Astrocyte of the cerebellum (primary cell): Measurements from ENCODE around the gene SEMA4D.

Experiments
- DNase-seq: peaks from one replicate; pipeline ENCODE4 v3.0.0-alpha.2; 2011; ENCODE audit warnings: low read depth
- H3K4me3 ChIP-seq: 2 replicates; pipeline ENCODE4 v1.5.1; 2011; ENCODE audit warnings: mild to moderate bottlenecking, low read depth, low read length, moderate library complexity
- CTCF ChIP-seq: IDR thresholded peaks from 2 replicates; pipeline ENCODE4 v1.5.1; 2012; ENCODE audit warnings: low read length, low read depth, moderate library complexity, mild to moderate bottlenecking; ENCODE audit errors: missing control alignments
- in situ Hi-C: cut with HindIII; loops from 2 replicates; pipeline ENCODE4 v1.10.0; 2017; ENCODE audit warnings: low sequenced_read_pairs

SEMA4D gene

GRCh38 chr9:89432986-89433530, 64.9 kb downstream of the SEMA4D start:
- no peak for TF ChIP-seq CTCF
- no peak overlapping the region for H3K4me3 ChIP-seq
- no peak for DNase-seq
- in situ Hi-C loops, result loop anchor here (5.0 kb wide), 1 partner anchor 64 kb away; the partner anchor contains the start of gene SEMA4D

- no peak for DNase-seq
- no peak overlapping the region for H3K4me3 ChIP-seq
- in situ Hi-C loops, result loop anchor here (5.0 kb wide), 1 partner anchor 65 kb away; the partner anchor contains the start of gene SEMA4D
- no peak for TF ChIP-seq CTCF
Measured at GRCh38 chr9:89431930-89432725, 65.8 kb downstream of the SEMA4D start.

- in situ Hi-C loops, result loop anchor here (5.0 kb wide), 1 partner anchor 66 kb away; the partner anchor contains the start of gene SEMA4D
- no peak overlapping the region for H3K4me3 ChIP-seq
- DNase-seq, result no peak
- TF ChIP-seq CTCF, result no peak
Measured at GRCh38 chr9:89430995-89431394, 66.9 kb downstream of the SEMA4D start.

- no peak overlapping the region for H3K4me3 ChIP-seq
- peak; percentile 28 for TF ChIP-seq CTCF
- no peak for DNase-seq
Measured at GRCh38 chr9:89428901-89429890, 68.7 kb downstream of the SEMA4D start.

GRCh38 chr9:89428222-89428761, 69.6 kb downstream of the SEMA4D start:
- no peak for TF ChIP-seq CTCF
- H3K4me3 ChIP-seq, result no peak overlapping the region
- in situ Hi-C loops, result no loop called here
- no peak for DNase-seq

More at GRCh38 chr9:89428901-89429890, 68.7 kb downstream of the SEMA4D start:
- in situ Hi-C loops, result no loop called here
